ENCODE measurements around the gene PTPRG.

Gene PTPRG

GRCh38 chr3:61593446-61594029 lies 32.2 kb downstream of the PTPRG start:
- no peak for FAIRE-seq

- FAIRE-seq = no peak
Observed at GRCh38 chr3:61594144-61594963, 33.0 kb downstream of the PTPRG start.

- FAIRE-seq = no peak
Observed at GRCh38 chr3:61594964-61595285, 33.6 kb downstream of the PTPRG start.

- no peak for FAIRE-seq
Observed at GRCh38 chr3:61595288-61595687, 33.9 kb downstream of the PTPRG start.

DNA sequence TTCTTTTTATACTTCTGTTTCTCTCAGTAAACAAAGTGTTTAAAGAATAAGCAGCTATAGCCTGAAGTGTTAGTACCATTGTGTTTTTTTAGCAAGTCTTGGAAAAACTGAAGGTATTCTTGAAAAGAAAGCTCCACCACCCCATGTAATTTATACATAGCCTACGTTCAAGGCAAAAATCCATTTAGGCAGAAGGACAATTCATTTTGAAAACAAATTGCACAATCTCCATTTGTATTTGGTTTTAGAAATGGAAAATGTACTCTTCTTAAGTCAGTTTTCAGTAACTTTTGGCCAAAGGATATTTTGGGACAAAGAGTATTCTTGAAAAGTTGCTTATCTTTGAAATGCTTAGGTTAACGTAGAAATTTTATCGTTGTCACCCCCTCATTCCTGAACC lies 34.5 kb downstream of the PTPRG start:
- FAIRE-seq = no peak

DNA sequence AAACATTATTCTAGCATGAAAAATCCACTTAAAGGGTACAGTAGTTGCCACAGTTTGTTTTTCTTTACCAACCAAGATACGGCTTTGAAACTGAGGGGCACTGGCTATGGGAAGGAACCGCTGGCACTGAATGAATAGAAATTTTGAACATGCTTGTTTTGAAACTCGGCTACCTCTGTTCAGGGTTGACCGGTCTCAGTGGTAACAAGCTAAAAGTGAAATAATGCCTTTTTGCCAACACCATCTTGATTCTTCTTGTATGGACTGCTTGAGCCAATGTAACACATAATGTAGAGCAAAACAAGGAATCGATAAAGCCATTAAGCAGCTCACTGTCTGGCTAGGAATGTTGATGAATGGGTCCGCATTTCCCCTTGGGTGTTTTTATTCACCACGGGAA lies 36.5 kb downstream of the PTPRG start:
- no peak for FAIRE-seq

DNA sequence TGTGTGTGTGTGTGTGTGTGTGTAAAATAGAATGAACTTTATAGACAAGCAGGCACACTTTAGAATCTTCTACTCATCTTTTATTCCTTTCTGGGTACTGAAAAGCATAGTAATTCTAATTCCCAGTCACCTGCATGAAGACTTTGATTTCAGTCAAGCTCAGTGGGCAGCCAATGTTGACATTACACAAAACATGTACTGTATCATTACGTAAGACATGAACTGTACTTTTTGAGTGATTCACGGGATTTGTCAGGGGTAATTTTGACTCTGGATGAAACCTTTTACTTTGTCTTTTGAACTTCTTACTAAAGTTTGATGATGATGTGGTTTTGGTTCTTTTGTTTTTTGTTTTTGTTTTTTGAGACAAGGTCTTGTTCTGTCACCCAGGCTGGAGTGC lies 38.8 kb downstream of the PTPRG start:
- FAIRE-seq = no peak

DNA sequence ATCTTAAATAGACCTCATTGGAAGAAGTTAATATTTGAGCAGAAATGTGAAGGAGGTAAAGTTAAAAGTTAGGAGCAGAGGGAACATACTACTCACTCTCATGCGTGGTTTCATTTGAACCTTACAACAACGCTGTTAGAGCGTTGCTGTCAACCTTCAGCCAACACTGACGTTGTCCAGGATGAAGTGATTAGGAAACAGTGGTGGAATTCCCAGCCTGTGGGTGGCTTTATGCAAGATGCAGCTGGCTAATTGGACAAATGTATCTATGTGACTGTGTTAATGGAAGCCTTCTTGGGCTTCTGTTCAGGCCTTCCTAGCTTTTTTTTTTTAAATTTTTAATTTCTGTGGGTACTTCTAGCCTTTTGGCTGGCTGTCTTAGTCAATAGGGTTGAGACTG lies 40.5 kb downstream of the PTPRG start:
- no peak for FAIRE-seq

DNA sequence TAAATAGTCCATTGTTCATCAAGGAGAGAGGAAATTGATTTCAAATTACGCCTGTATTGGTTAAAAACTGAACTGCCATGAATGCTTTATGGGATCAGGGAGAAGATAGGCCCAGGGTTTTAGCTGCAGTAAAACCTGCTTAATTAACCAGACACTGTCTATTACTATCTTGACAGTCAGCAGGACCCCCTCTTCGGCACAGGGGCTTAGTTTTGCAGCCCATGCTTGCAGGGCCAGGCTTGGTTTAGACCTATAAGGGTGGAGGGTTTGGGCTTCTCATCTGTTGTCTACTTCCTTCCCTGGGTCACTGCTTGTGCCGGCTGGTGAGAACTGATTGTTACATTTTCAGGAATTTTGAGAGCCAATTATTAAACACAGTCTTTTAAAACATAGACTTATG lies 41.1 kb downstream of the PTPRG start:
- no peak for FAIRE-seq

DNA sequence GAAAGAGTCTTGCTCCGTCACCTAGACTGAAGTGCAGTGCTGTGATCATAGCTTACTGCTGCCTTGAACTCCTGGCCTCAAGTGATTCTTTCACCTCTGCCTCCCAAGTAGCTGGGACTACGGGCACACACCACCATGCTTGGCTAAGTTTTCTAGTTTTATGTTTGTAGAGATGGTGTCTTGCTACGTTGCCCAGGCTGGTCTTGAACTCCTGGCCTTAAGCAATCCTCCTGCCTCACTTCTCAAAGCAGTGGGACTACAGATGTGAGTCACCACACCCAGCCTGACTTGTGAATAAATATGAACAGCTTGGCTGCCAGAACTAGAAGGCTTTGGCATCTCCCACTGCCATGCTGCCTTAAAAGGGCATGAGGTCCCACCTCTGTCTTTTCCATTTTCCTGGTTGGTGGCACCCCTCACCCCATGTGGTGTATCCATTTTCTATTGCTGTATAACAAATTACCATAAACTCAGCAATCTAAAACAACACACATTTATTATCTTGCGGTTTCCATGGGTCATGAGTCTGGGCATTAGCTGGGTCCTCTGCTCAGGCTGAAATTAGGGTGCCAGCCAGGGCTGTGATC lies 44.3 kb downstream of the PTPRG start:
- no peak for FAIRE-seq

- FAIRE-seq = no peak
Observed at GRCh38 chr3:61606196-61606595, 44.8 kb downstream of the PTPRG start.

DNA sequence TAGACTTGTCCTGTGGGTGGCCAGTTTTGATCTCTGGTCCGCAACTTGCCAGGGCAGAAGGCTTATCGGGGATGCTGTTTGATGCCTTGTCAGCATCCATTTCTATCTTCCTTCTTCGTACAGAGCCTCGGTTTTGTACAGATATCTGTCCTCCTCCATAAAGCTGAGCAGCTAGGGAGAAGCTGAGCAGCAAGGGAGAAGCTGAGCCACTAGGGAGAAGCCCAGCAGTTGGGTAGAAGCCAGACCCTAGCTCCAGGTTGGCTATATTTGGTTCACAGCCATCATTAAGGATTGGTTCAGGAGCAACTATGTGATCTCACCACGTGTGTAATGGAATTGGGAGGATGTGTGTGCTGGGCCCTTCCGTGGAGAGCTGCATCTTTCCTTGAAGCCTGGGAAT lies 46.7 kb downstream of the PTPRG start:
- FAIRE-seq = no peak

DNA sequence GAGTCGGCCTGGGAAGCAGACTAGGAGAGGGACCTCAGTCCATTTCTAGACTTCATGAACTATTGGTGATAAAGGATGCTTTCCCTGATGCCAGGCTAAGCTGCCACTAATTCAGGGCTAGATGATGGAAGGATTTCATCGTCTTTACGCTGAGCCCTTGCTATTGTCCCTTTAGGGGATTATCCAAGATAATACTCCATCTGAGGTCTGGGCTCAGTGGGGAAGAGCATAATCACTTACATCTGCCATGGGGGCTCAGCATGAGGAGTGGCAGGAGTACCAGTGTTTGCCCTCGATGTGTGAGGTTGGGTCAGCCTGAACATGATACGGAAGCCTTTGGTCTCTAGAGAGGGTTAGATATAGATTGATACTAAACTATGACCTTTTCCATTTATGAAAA lies 47.3 kb downstream of the PTPRG start:
- FAIRE-seq = no peak

DNA sequence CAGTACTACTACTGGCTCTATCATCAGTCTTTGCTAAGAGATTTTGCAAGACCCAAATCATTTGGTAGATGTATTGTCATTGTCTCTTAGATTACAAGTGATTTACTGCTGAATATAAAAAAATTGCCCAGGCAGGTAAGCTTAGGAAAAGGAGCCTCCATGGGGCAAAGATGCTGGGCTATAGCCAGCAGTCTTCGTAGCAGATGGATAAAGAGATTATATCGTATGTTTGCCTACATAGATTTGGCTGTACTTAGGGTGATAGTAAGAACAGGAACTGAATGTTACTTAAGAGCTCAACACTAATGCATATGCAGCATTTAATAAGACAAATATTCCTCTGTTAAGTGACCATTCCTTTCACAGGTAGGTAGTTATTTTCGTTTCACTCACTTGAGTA lies 48.9 kb downstream of the PTPRG start:
- no peak for FAIRE-seq

- FAIRE-seq = no peak
Observed at GRCh38 chr3:61612211-61613194, 51.1 kb downstream of the PTPRG start.

GRCh38 chr3:61613666-61614065 lies 52.3 kb downstream of the PTPRG start:
- no peak for FAIRE-seq

GRCh38 chr3:61615643-61616042 lies 54.3 kb downstream of the PTPRG start:
- no peak for FAIRE-seq

DNA sequence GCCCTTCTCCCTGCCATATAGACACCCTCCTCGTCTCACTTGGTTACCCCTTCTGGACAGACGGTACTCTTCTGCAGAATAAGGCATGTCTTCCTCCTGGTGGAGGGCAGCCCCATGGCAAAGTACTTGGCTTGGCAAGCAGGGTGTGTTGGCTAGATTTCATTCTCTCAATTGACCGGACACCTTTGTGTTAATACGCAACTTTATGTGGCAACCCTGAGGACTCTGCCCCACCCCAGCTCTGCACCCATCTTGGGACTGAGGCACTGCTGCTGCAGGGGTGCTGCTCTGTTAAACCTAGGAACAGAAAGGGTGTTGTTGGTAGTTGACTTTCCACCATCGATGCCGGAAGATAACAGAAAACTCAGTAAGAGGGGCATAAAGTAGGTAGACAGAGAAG lies 55.2 kb downstream of the PTPRG start:
- FAIRE-seq = no peak

- no peak for FAIRE-seq
Observed at GRCh38 chr3:61617041-61617440, 55.7 kb downstream of the PTPRG start.

DNA sequence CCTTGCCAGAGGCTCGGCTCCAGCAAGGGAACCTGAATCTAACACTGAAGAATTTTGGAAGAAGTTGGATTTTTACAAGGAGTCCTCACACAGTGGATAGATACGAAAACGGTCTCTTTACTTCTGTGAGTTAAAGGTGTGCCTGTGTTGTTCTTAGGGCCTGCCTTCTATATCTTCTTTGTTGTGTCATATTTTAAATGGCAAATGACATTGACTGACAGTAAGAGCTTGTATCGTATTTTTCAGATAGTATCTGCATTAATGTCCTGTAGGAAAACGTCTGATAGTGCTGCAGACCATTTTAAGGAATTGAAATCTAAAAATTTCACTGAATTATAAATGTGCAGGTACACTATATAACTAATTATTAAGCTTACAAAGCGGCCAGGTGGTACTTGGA lies 56.3 kb downstream of the PTPRG start:
- no peak for FAIRE-seq

DNA sequence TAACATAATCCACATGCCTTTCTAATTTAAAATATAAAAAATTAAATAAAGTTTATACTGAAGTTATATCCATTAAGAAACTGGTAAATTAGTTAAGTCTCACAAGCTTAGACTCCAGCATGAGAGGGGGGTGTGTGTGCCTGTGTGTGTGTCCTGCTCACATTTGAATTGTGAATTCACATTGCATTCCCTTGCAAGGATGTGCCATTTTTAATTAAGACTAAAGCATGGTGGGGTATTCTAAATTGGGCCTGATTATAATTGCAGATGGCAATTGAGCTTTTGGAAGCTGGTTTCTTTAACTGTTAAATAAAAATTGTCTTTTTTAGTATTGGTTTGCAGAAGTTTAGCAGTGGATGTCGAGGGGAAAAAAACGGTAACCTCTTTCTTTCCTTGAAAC lies 56.9 kb downstream of the PTPRG start:
- no peak for FAIRE-seq

DNA sequence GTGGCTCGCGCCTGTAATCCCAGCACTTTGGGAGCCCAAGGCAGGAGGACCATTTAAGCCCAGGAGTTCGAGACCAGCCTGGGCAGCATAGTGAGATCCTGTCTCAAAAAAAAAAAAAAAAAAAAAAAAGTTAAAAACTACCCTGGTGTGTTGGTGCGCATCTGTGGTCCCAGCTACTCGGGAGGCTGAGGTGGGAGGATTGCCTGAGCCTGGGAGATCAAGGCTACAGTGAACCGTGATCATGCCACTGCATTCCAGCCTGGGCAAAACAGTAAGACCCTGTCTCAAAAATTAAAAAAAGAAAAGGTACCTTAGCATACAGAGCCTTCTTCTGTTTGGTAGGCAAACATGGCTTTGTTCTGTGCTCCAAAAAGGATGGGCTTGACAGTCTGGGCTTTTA lies 57.5 kb downstream of the PTPRG start:
- no peak for FAIRE-seq

- FAIRE-seq = no peak
Observed at GRCh38 chr3:61620073-61620472, 58.7 kb downstream of the PTPRG start.

All from islet of Langerhans (tissue), 1 donor.